Smooth muscle cell (in vitro differentiated cells): ENCODE results near the gene PLPPR2. TPM values are rescaled to one million over a fixed set of nuclear protein-coding genes. Genes with fewer than 3 reads are reported as not detected.
A peak's percentile ranks its signal among the peaks of the same experiment; 100 is the strongest.

Experiments
- DNase-seq: peaks from one replicate; lab custom pipeline; 2025; ENCODE audit not compliant: unreplicated experiment; lab: John Stamatoyannopoulos, UW
- H2AFZ ChIP-seq: fragments of 200-600 bp; sonication (generic); 2 replicates; pipeline ENCODE4 v1.6.0; 2016; ENCODE audit warnings: antibody characterized with exemption, low read depth, mild to moderate bottlenecking
- H3F3A ChIP-seq: fragments of 200-600 bp; sonication (generic); 2 replicates; pipeline ENCODE4 v1.6.0; 2017; ENCODE audit warnings: antibody characterized with exemption, low read depth
- H3K27ac ChIP-seq: fragments of 200-600 bp; sonication (generic); 2 replicates; pipeline ENCODE4 v1.5.1; 2016; ENCODE audit warnings: low read depth, mild to moderate bottlenecking
- H3K27me3 ChIP-seq: fragments of 200-600 bp; sonication (generic); 2 replicates; pipeline ENCODE4 v1.6.1; 2016; ENCODE audit warnings: low read depth, mild to moderate bottlenecking
- H3K36me3 ChIP-seq: fragments of 200-600 bp; sonication (generic); 2 replicates; pipeline ENCODE4 v1.5.1; 2016; ENCODE audit warnings: low read depth
- H3K4me1 ChIP-seq: fragments of 200-600 bp; sonication (generic); 2 replicates; pipeline ENCODE4 v1.5.1; 2016; ENCODE audit warnings: low read depth
- H3K4me2 ChIP-seq: fragments of 200-600 bp; sonication (generic); 2 replicates; pipeline ENCODE4 v1.6.0; 2016; ENCODE audit warnings: mild to moderate bottlenecking
- H3K4me3 ChIP-seq: fragments of 200-600 bp; sonication (generic); 2 replicates; pipeline ENCODE4 v1.5.1; 2016; ENCODE audit warnings: mild to moderate bottlenecking
- H3K79me2 ChIP-seq: fragments of 200-600 bp; sonication (generic); 2 replicates; pipeline ENCODE4 v1.6.0; 2016; ENCODE audit warnings: low read depth, mild to moderate bottlenecking
- H3K9ac ChIP-seq: fragments of 200-600 bp; sonication (generic); 2 replicates; pipeline ENCODE4 v1.6.0; 2016; ENCODE audit warnings: low read depth
- H3K9me3 ChIP-seq: fragments of 200-600 bp; sonication (generic); replicated peaks from 2 replicates; pipeline ENCODE4 v1.5.1; 2016; ENCODE audit warnings: low read depth
- H4K20me1 ChIP-seq: fragments of 200-600 bp; sonication (generic); 2 replicates; pipeline ENCODE4 v1.6.0; 2016; ENCODE audit warnings: low read depth
- WGBS: methylation state at CpG from one replicate; pipeline ENCODE4 v1.1.7; 2016; ENCODE audit warnings: low lambda C conversion rate; 5-methylcytosine and 5-hydroxymethylcytosine counted together
- polyA plus RNA-seq: library from polyadenylated mRNA; unstranded; fragments of >200 nt; fragmentation: Nextera tagmentation; extraction: Ambion mirVana; gene quantifications from 2 replicates; pipeline ENCODE4 v1.2.1, GENCODE V29; 2016
- total RNA-seq: library from RNA; depleted of rRNA; stranded (reverse); fragments of >200 nt; gene quantifications from 2 replicates; pipeline ENCODE4 v1.2.3, GENCODE V29; 2014
- TF ChIP-seq, protein P1 (sequence below): fragments of 200-600 bp; sonication (generic); IDR thresholded peaks from 2 replicates; pipeline ENCODE4 v1.5.1; 2017; ENCODE audit warnings: borderline replicate concordance, mild to moderate bottlenecking, antibody characterized with exemption; ENCODE audit not compliant: insufficient read depth, poor library complexity, severe bottlenecking

Gene PLPPR2
- total and polyA plus RNA-seq, 2 experiments from 2014 or later = 21.4 to 67.1 TPM

DNA sequence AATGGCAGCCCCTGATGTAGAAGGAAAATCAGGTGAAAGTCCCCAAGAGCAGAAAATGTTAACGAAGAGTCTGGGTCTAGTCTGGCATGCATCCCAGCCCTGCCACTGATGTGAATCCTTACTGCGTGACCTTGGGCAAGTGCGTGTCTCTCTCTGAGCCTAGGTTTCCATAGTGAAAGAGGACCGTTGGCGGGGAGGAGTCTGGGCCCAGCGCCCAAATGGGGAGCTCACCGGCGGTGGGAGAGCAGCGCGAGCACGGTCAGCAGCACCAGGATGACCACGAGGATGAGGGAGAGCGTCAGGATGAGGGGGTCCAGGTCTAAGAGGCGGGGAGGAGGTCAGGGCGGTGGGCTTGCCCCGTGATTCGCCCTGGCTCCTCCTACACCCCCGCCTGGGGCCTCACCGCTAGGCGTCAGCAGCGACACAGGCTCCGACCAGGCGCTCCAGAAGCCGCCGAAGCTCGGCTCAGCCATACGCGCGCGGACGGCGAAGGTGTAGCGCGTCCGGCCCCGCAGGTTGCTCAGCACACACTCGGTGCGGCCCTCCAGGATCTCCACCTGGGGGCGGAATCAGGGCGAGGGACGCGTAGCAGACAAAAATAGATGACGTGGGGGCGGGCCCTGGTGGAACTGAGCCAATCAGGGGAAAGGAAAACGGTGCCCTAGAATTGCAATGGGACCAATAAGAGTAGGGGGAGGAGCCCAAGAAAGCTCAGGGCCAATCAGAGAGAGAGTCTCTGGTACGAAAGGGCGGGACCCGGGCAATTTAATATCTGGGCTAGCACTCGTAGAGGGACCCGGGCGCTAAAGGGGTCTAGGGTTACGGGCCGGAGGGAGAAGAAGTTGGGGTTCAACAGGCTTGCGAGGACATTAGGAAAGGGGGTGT is 25.7 kb downstream of the PLPPR2 start:
- Histone ChIP-seq H3K9ac (peak overlapping the region; percentile 59), H3K9me3 (no peaks in the 10 kb centered on the region), H3K4me3 (peak overlapping the region; percentile 52), H3K27me3 (no peaks in the 10 kb centered on the region), H3K36me3 (no peaks in the 10 kb centered on the region), H3K4me1 (peaks cover 12% of the 10 kb centered on the region), H3K27ac (peak overlapping the region; percentile 75), H3K4me2 (peak overlapping the region; percentile 86), H3K79me2 (no peaks in the 10 kb centered on the region), H3F3A (peaks cover 11% of the 10 kb centered on the region), H4K20me1 (peaks cover 3% of the 10 kb centered on the region), H2AFZ (no peak overlapping the region)
- TF ChIP-seq, protein P1, sequence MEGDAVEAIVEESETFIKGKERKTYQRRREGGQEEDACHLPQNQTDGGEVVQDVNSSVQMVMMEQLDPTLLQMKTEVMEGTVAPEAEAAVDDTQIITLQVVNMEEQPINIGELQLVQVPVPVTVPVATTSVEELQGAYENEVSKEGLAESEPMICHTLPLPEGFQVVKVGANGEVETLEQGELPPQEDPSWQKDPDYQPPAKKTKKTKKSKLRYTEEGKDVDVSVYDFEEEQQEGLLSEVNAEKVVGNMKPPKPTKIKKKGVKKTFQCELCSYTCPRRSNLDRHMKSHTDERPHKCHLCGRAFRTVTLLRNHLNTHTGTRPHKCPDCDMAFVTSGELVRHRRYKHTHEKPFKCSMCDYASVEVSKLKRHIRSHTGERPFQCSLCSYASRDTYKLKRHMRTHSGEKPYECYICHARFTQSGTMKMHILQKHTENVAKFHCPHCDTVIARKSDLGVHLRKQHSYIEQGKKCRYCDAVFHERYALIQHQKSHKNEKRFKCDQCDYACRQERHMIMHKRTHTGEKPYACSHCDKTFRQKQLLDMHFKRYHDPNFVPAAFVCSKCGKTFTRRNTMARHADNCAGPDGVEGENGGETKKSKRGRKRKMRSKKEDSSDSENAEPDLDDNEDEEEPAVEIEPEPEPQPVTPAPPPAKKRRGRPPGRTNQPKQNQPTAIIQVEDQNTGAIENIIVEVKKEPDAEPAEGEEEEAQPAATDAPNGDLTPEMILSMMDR = peak; percentile 46
- 5% methylated on average over 54 of the region's 54 CpGs for WGBS
- DNase-seq = peak; percentile 79

- H3K79me2 ChIP-seq = no peaks in the 10 kb centered on the region
- no peak overlapping the region for H3K27ac ChIP-seq
- H3K9me3 ChIP-seq = no peaks in the 10 kb centered on the region
- H3F3A ChIP-seq = peaks cover 10% of the 10 kb centered on the region
- H3K4me2 ChIP-seq = peak overlapping the region; percentile 95
- H3K27me3 ChIP-seq = no peaks in the 10 kb centered on the region
- WGBS = 2% methylated on average over 31 of the region's 65 CpGs
- H2AFZ ChIP-seq = peak overlapping the region; percentile 72
- peaks cover 12% of the 10 kb centered on the region for H3K4me1 ChIP-seq
- peak overlapping the region; percentile 59 for H3K4me3 ChIP-seq
- TF ChIP-seq, protein P1 = peak; percentile 80
- DNase-seq = peak; percentile 33
- peaks cover 3% of the 10 kb centered on the region for H4K20me1 ChIP-seq
- H3K9ac ChIP-seq = peak overlapping the region; percentile 29
- H3K36me3 ChIP-seq = no peaks in the 10 kb centered on the region
Observed at GRCh38 chr19:11382898-11383705, 27.9 kb downstream of the PLPPR2 start.

DNA sequence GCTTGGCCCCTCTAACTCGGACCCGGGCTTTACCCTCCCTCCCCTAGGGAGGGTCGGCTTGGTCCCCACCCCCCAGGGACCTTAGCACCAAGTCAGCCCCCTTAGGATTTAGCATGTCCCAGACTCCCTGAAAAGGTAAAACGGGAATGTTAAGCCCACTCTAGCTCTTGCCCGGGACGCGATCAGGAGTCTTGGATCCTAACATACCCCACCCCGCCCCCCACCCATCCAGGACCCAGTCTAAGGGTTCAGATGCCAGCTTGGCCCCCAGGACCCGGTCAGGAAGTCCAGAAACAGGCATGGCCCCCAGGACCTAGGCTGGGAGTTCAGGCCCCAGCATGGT is 28.4 kb downstream of the PLPPR2 start:
- peak overlapping the region; percentile 95 for H3K4me2 ChIP-seq
- WGBS = 0% methylated on average over 1 of the region's 9 CpGs

More for the DNA sequence above, 28.4 kb downstream of the PLPPR2 start:
- Histone ChIP-seq H3F3A (peaks cover 6% of the 10 kb centered on the region), H3K4me1 (peaks cover 9% of the 10 kb centered on the region), H3K4me3 (peak overlapping the region; percentile 59), H3K9ac (peak overlapping the region; percentile 29), H3K27ac (no peak overlapping the region), H4K20me1 (peaks cover 3% of the 10 kb centered on the region), H3K79me2 (no peaks in the 10 kb centered on the region), H3K27me3 (no peaks in the 10 kb centered on the region), H2AFZ (peak overlapping the region; percentile 72), H3K9me3 (no peaks in the 10 kb centered on the region), H3K36me3 (no peaks in the 10 kb centered on the region)
- DNase-seq = no peak
- TF ChIP-seq, protein P1 = no peak
